GM18861 (cell line): Measurements from ENCODE around the gene GPN2.

Experiments used
- ATAC-seq: cut with Tn5 transposase; IDR thresholded peaks from one replicate; pipeline ENCODE4 v1.9.1; 2021; ENCODE audit not compliant: unreplicated experiment

GPN2 gene

DNA sequence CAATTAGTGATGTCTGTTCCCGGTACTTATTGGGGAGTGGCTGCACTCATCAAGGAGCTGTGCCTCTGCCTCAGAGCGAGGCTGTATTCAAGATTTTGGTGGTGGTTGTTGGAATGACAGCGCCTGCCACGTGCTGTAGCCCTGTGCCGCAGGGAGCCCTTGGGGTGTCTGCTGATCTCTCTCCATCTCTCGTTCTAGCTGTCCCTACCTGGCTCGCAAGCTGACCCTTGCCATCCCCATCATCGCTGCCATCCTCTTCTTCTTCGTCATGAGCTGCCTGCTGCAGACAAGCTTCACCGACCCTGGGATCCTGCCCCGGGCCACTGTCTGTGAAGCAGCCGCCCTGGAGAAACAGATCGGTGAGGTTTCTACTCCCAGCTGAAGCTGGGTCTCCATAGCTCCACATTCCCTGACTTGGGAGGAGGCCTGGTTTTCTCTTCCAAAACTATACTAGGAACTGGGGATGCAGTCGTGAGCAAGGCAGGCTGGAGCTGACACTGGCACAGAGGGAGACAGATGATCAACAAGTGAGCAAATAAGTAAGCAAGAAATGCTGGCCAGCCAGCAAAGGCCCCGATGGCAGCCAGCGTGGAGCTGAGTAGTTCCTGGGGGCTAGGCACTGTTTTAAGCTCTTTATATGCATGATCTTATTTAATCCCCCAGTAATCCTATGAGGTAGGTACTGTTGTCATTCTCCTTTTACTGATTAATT lies 57.7 kb downstream of the GPN2 start:
- no peak for ATAC-seq

DNA sequence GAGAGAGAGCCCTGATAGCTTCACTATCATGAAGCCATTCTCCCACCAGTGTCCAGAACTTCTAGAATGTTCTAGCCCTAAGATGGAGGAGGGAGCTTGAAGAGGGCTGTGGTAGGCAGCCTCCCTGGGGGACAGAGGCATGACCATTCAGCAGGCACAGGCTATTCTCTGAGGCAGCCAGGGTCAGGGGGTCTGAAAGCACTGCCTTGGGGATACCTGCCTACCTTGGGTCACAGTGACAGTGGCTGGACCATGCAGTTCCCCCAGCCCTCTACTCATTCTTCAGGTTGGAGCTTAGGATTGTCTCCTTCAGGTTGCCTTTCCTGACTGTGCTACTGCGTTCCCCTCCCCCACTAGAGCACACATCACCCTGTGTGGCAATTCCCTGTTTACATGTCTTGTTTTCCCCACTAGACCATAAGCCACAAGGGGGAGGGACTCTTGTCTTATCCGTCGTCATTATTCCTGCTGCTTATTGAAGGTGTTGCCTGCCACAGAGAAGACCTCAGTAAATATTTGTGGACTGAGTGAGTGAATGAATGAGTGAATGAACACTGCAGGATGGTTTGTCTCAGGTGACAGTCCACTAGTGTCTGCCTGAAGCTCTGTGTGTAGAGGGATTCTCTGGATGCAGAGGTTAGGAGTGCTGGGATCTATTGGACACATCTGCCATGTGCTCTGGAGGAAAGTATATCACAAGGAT lies 58.4 kb downstream of the GPN2 start:
- no peak for ATAC-seq

DNA sequence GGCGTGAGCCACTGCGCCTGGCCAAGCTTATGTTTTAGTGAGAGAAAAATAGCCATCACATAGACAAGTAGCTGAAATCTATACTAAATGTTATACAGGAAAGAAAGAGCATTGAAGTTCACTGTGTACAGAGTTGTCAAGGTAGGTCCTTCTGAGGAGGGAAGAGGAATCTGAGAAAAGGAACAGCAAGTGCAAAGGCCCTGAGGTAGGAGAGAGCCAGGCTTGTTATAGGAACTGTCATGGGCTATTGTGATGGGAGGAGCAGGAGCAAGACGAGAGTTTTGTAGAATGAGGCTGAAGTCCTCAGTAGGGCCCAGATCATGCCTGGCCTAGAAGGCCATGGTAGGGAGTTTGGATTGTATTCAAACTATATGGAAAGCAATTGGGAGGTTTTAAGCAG lies 59.0 kb downstream of the GPN2 start:
- ATAC-seq: no peak

DNA sequence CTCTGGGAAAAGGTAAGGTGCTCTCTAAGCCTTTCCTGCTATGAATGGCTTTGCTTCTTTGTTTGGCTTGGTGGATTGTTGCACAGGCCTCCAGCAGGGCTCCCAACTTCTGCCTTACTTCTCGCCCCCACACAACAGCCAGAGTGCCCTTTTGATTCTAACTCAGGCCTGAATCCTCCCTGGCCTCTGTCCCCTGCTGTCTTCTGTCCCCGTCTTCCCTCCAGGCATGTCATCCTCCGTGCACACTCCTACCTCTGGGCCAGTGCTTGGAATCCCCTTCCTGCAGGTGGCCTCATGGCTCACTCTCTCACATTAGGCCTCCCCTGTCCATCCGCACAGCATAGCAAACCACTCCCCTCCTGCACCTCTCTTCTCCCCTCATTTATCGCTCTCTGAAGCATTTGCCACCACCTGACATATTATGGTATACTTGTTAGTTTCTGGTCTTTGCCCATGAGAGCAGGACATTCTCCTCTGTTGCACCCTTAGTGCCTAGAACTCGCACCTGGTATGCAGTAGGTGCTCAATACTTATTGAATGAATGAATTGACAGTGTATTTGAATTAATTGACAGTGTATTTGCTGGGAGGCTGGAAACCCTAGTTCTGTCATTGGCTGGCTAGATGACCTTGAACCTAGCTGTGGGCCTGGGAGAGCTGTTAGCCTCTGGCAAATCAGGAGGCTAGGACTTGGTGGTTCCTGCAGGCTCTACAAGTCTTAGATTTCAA lies 60.7 kb downstream of the GPN2 start:
- ATAC-seq: no peak

DNA sequence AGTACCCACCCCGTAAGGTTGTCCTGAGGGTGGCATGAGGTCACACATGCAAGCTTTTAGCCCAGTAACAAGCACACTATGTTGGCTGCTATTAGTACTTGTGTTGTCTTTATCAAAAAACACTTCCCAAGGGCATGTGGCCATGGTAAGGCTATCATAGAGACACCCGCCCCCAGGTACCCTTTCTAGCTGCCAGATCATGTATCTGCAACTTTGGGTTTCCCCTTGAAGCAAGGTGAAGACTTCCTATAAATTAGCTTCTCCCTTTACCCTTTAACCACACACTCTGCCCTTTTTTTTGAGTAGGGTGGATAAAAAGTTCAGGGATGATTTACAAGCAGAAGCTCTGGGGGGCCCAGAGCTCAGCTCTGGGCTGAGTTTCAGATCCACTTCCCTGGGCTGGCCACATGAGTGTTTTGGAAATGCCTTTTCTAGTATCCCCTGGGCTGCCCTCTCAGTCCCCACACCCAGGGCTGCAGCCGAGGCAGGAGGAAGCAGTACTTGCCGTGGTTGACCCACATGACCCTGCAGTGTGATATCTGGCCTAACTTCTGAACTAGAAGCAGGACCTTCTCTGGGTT lies 61.6 kb downstream of the GPN2 start:
- ATAC-seq: no peak

DNA sequence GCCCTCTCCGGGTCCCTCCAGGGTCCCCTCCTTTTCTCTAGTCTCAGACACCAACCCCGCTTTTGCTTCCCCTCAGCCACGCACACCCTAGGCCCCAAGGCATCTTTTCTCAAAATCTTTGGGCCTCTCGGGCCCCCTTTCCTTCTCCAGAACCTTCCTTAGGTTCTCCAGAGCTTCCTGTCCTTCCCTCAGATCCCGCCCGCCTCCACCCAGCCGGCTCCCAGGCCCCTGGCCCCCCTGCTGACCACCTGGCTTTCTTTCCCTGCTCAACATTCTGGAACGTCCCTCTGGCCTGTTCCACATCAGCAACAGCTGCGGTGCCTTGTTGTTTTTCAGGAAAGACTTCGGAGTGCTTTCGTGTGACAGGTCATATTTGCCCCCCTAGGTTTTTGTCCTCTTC lies 62.4 kb downstream of the GPN2 start:
- no peak for ATAC-seq

DNA sequence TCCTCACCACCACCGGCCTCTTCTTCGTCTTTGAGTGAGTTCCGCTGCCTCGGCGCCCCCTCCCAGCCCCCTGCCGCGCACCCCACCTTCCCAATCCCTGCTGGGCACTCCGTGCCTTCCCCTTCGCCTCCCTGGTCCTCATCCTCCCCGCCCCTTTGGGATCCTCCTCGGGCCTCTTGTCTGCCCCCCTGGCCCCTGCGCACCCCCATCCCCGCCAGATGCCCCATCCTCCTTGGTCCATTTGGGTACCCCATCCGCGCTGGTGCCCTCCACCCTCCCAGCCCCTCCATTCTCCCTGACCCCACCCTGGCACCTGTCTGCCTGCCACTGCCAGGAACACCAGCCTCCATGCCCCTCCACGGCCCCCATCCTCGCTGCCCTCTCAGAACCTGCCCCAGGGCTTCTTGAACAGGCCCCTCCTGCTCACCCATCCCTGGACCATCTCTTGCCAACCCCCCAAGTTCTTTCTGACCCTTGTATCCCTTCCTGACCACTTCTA lies 62.9 kb downstream of the GPN2 start:
- ATAC-seq: no peak

DNA sequence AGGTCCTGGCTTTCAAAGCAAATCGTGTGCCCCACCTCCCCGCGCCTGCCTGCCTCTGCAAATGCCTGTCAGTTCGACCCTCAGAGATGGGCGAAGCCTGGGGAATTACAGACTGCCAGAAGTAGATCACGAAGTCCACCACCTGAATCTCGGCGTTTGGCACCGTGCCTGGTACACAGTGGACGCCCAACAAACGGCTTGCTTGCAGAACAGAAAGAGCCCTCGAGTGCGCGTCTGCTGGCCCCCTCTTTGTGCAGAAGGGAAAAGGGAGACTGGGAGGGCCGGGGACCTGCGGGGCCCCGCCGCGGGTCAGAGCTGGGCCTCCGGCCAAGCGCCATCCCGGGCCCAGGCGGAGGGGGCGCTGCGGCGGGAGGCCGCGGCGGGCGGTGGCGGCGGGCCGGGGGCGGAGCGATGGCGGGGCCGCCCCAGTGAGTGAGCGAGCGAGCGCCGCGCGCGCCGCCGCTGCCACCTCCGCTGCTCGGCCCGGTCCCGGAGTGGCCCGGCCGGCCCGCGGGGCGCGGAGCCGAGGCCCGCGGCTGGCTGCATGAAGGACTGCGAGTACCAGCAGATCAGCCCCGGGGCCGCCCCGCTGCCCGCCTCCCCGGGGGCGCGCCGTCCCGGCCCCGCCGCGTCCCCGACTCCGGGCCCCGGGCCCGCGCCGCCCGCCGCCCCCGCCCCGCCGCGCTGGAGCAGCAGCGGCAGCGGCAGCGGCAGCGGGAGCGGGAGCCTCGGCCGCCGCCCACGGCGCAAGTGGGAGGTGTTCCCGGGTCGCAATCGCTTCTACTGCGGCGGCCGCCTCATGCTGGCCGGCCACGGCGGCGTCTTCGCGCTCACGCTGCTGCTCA lies 63.6 kb downstream of the GPN2 start, which contains the start of gene ZDHHC18:
TSS of gene ZDHHC18 (plus strand) at position 428 of the 845 bp plus-strand sequence. CDS start at position 545, 117 bp downstream.
- peak; percentile 55 for ATAC-seq
